HL-60/S4 (cell line): Measurements from ENCODE around the gene LRTM1.

Source experiments
- in situ Hi-C: fragments of 300-500 bp; cut with MboI; formaldehyde crosslinking; loops from 2 replicates; pipeline ENCODE4 v1.14.3; 2022; ENCODE audit warnings: low sequenced_read_pairs

Gene LRTM1

GRCh38 chr3:54928046-54928770 is at the start of gene LRTM1:
TSS of gene LRTM1 (minus strand) at chr3:54928059. CDS start at chr3:54927911, 148 bp downstream.
- in situ Hi-C loops: no loop called here

DNA sequence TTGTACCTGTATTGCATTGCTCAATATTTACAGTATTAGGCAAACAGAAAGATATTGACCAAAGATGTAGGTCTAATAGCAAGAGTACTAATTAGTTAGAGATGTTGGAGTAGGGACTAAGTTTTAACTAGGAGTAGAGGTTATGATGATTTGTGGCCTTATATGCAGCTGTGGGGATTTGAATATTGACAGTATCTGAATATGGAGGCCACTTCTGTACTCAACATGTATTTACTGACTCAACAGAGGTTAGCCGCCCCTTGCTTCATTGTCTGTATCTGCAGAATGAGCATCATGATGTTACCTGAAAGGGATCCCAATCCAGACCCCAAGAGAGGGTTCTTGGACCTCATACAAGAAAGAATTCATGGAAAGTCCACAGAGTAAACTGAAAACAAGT is 49.6 kb upstream of the LRTM1 start:
- in situ Hi-C loops: no loop called here

DNA sequence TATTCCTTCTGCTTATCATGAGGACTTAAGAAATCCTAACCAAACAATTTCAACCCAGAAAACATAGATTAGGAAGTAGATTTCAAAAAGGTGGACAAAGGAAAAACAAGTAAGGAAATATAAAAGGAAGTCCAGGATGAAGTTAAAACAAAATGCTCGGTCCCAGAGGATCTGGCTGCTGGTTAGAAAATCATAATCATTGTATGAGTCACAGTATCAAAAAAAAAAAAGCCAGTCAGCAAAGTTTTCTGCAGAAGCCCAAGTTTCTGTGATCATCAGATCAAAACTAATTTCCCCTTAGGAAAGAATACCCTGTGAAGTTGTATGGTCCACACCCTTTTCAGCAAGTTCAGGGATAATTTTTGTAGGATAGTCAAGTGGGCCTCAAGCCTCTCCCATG is 43.0 kb upstream of the LRTM1 start:
- in situ Hi-C loops: no loop called here

DNA sequence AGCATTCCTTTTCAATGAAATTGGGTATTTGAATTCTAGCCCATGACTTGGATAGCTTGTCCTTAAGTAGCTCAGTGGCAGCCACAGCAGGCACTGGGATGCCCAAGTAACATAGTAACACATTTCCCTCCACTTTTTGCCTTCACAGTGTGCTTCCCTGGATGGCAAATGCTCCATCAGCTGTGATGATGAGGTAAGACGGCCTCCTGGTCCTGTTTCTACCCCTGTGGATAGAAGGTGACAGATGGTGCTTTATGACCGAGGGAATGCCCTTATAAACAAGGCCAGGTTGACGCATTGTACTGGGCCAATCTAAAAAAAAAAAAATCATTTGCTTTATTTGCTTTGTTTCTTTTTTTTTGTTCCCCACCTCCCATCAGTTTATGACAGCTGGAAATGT is 41.8 kb upstream of the LRTM1 start:
- in situ Hi-C loops: no loop called here

DNA sequence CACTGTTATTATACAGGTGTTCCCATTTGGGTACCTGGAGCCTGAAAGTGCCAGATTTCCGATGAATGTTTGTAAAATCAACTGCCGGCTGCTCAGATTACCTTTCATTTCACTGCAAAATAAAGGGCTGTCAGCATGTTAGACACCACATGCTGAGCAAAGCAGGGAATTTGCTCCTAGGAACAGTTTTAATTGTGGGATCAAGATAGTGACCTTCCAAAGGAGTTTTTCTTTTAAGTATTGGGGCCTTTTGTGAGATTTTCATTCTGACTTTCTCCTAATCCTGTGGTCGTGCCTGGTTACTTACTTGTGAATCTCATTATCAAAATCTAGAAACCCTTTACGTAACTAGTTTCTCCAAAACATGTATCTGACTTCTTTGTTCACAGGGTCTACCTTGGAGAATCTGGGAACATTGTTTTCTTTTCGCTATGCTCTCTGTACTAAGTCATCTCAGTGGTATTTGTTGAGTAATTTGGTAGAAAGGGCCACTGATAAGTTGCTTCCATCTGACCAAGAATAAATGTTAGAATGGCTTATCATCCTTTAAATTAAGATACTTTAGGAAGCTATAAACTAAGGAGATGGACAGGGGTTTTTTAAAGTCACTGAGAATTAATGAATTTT is 40.8 kb upstream of the LRTM1 start:
- in situ Hi-C loops: no loop called here

- in situ Hi-C loops: no loop called here
Observed at GRCh38 chr3:54967731-54968161, 39.9 kb upstream of the LRTM1 start.

GRCh38 chr3:54966979-54967378 is 39.1 kb upstream of the LRTM1 start:
- in situ Hi-C loops: no loop called here

DNA sequence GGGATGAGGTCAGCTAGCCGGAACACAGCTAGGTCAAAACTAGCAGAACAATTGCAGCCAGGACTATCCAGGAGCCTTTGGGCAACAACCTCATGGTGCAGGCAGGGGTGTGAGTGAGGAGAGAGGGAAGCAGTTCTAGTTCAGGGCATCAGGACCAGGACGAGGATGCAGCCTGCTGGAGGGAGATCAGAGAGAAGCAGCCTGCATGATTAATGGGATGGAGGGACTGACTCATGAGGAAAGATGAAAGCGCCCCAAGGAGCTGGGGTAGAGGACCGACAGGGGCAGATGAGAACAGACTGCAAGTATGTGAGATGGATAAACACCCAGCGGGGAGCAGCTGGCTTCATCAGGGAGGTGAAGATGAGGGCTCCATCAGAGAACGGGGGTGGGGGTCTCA is 37.9 kb upstream of the LRTM1 start:
- in situ Hi-C loops: no loop called here

DNA sequence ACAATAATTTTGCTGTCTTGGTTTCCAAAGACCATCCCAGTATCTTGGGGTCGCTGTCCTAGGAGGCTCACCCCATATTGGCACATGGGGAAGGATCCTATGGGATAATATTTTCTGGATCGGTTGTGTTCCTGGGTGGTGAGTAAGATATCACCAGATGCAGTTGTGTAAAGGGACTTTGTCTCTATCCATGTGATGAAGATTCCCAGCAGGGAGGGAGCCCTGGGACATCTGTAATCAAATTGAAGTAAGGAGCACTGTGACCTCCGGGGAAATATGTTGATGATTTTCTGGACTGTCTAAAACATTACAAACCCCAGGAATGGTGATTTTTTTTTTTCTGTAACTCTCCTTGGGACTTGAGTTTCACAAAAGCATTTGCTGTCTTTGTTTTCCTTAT is 36.2 kb upstream of the LRTM1 start:
- in situ Hi-C loops: no loop called here

DNA sequence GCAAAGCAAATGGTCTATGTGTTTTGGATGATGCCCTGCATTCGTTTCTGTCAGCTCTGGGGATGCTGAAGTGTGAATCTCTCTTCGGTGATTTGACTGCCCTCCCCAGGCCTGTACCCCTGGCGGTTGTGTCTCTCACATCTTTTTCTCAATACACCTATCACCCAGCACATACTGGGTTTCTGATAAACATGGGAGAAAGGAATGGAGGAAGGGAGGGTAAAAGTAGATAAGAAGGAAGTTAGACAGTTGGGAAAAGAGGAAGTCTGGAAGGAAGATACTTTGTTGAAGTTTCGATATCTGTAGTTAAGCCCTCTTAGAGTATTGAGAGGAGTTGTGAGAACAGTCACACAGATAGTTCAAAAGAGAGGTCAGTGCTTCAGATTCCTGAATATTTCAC is 35.8 kb upstream of the LRTM1 start:
- in situ Hi-C loops: no loop called here

GRCh38 chr3:54962200-54962599 is 34.3 kb upstream of the LRTM1 start:
- in situ Hi-C loops: no loop called here

DNA sequence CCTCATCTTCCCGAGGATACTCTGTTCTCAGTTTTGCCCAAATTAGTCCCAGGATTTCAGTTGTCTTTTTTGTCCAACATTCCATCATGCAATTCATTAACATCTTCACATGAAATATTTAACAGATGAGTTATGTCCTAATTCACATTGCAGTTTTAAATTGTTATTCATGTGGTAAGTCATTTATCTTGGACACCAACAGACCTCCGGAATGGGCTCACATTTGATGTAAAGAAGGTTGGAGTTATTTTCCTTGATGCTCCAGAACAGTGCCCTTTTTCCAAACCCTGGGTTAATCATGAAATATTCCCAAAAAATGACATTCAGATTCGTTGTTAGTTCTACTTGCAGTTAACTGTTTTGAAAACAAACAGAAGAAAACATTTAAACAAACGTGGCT is 32.8 kb upstream of the LRTM1 start:
- in situ Hi-C loops: no loop called here

GRCh38 chr3:54960082-54960481 is 32.2 kb upstream of the LRTM1 start:
- in situ Hi-C loops: no loop called here

DNA sequence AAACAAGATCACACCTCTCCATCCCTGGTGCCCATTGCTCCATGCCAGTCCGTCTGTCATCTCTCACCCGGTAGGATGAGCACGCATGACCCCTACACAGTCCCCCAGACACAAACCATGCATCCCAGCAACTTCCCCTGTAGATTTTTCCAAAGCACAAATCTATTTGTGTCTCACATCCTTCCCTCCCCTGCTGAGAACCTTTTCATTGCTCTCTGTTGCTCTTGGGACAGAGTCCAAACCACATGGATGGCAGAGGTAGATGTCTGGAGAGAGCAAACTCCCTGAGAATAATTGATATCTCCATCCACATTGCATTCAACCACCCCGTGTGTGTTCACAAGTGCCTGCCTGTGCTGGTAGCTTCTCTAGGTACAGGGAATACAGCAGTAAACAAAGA is 29.9 kb upstream of the LRTM1 start:
- in situ Hi-C loops: no loop called here

DNA sequence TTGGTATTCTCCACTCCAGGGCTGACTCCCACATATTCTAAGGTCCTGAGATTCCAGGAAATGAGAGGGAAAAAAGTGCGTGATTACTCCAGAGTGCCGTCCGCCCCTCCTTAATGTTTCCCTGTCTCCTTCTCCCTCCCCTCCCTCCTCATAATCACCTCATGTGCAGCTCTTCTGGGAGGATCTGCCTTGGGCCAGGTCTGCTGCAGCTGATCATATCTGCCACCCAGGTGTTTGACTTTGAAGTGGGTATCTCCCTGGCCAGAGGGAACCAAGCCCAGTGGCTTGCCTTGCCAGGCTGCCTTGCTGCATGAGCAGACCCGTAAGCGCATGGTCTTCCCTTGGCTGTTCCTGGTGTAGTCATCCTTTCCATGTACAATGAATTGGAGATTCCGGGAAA is 28.1 kb upstream of the LRTM1 start:
- in situ Hi-C loops: no loop called here

GRCh38 chr3:54955496-54955895 is 27.6 kb upstream of the LRTM1 start:
- in situ Hi-C loops: no loop called here

GRCh38 chr3:54954521-54954920 is 26.7 kb upstream of the LRTM1 start:
- in situ Hi-C loops: no loop called here

DNA sequence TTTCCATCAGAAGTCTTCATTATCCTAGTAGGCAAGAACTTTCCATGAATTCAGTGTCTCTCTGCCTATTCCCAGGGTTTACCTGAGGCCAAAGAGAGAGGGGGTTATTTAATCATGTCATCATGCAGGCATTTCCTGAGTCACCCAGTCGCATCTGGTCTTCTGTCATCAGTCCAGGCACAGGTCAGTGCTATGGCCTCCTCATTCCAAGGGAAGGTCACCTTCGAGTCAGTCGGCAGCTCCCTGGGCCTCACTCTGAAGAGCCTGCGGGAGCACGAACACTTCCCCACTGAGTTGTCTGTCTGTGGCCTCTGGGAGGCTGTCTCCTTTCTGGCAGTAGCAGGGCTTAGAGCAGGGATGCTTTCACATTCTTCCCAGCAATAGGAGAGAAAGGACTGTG is 26.2 kb upstream of the LRTM1 start:
- in situ Hi-C loops: no loop called here

GRCh38 chr3:54951405-54951804 is 23.5 kb upstream of the LRTM1 start:
- in situ Hi-C loops: no loop called here

DNA sequence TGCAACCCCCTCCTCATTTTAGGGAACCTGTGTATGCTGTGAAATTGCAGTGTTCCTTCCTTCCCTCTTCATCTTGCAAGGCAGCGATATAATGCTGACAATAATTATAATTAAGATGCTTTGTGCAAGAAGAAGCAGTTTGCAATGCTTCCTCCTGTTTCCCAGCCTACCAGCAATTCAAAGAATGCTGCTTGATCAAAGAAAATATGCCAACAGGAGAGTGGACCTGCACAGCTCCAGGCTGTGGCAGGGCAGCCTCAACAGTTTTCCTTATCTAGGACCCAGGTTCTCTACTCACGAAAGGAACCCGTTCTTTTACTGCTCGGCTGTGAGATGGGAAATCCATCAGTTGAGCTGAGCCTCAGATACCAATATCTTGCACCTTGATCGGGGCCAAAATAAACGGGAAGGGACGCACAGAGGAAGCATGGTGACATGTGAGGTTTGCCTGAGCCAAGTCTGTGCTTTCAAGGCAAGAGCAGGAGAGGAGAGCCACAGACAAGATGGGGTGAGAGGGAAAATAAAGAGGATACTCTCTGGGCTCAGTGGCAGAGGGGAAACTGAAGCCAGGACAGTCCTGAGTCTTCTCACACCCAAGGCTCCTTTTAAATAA is 22.6 kb upstream of the LRTM1 start:
- in situ Hi-C loops: no loop called here

GRCh38 chr3:54949491-54950044 is 21.7 kb upstream of the LRTM1 start:
- in situ Hi-C loops: no loop called here
